Sciatic nerve (tissue), 1 donor: ENCODE results near the gene TPD52L2. TPM values are rescaled to one million over a fixed set of nuclear protein-coding genes. Genes with fewer than 3 reads are reported as not detected.

Experiments
- microRNA-seq: library from miRNA; unstranded; fragments of <30 nt; microRNA quantifications from one replicate; pipeline ENCODE4 v1.2.0, GENCODE V29; 2020
- total RNA-seq: library from RNA; stranded (reverse); fragmentation: NEBNext Ultra II Directional; extraction: Animal tissue kit (Norgen Biotek cat#: 25700); gene quantifications from one replicate; pipeline ENCODE4 v1.2.1, GENCODE V29; 2021
- donor health status: DM: no; HTN: no; CAD: no.

Gene TPD52L2
- total RNA-seq, 1 donor from 2014 or later = 69.1 TPM

Small RNAs within 50 kb of the gene (microRNA-seq; reads per million reads assigned to microRNA genes)
- gene MIR1914 (not detected), gene MIR941-1 (not detected), gene MIR941-2 (not detected), gene MIR941-3 (not detected), gene MIR941-4 (not detected), gene MIR941-5 (not detected)

Other genes starting within 250 kb of the TPD52L2 start
- gene GMEB2, start 238.2 kb upstream of the TPD52L2 start, total RNA-seq = 11.1 TPM
- gene STMN3, start 211.8 kb upstream of the TPD52L2 start, total RNA-seq = 19.7 TPM
- 34.1 TPM for gene RTEL1, start 207.0 kb upstream of the TPD52L2 start, total RNA-seq
- 6.1 TPM for gene TNFRSF6B, start 168.6 kb upstream of the TPD52L2 start, total RNA-seq
- gene ARFRP1, start 157.3 kb upstream of the TPD52L2 start, total RNA-seq = 49.1 TPM
- 23.8 TPM for gene ZGPAT, start 157.2 kb upstream of the TPD52L2 start, total RNA-seq
- gene LIME1, start 128.6 kb upstream of the TPD52L2 start, total RNA-seq = 8.1 TPM
- 73.0 TPM for gene SLC2A4RG, start 125.5 kb upstream of the TPD52L2 start, total RNA-seq
- gene ZBTB46, start 34.0 kb upstream of the TPD52L2 start, total RNA-seq = 30.2 TPM
- gene ABHD16B, start 3.8 kb upstream of the TPD52L2 start, total RNA-seq = not detected
- 30.1 TPM for gene DNAJC5, start 29.9 kb downstream of the TPD52L2 start, total RNA-seq
- gene UCKL1, start 91.1 kb downstream of the TPD52L2 start, total RNA-seq = 50.8 TPM
- 13.6 TPM for gene ZNF512B, start 104.7 kb downstream of the TPD52L2 start, total RNA-seq
- 2.9 TPM for gene SAMD10, start 114.4 kb downstream of the TPD52L2 start, total RNA-seq
- 60.4 TPM for gene PRPF6, start 115.9 kb downstream of the TPD52L2 start, total RNA-seq
- gene C20orf204, start 170.9 kb downstream of the TPD52L2 start, total RNA-seq = 2.1 TPM
- 134 TPM for gene SOX18, start 184.4 kb downstream of the TPD52L2 start, total RNA-seq
- 81.2 TPM for gene TCEA2, start 197.9 kb downstream of the TPD52L2 start, total RNA-seq
- gene RGS19, start 214.2 kb downstream of the TPD52L2 start, total RNA-seq = 10.8 TPM
- 1.0 TPM for gene OPRL1, start 214.8 kb downstream of the TPD52L2 start, total RNA-seq
- not detected for gene LKAAEAR1, start 219.1 kb downstream of the TPD52L2 start, total RNA-seq
- gene NPBWR2, start 242.3 kb downstream of the TPD52L2 start, total RNA-seq = not detected